Subcutaneous adipose tissue (tissue), 4 donors: ENCODE data around the gene TMEM184B. TPM values are rescaled to one million over a fixed set of nuclear protein-coding genes. Genes with fewer than 3 reads are reported as not detected.

Source experiments
- CTCF ChIP-seq: fragments of 450-650 bp; IDR thresholded peaks from one replicate; pipeline ENCODE4 v1.5.1; 2016; ENCODE audit warnings: low read depth, mild to moderate bottlenecking, control low read depth, antibody characterized with exemption, moderate library complexity
- total RNA-seq, 4 donors: library from RNA; depleted of rRNA; stranded (reverse); fragments of >200 nt; gene quantifications; one replicate each; pipeline ENCODE4 v1.1.0, GENCODE V29; 2016

TMEM184B gene
- total RNA-seq, 4 donors from 2014 or later = 23.6 to 105 (median 41.4) TPM

GRCh38 chr22:38187413-38188212, 85.2 kb downstream of the TMEM184B start:
- no peak for TF ChIP-seq CTCF

GRCh38 chr22:38186429-38186828, 86.4 kb downstream of the TMEM184B start:
- TF ChIP-seq CTCF = no peak

- TF ChIP-seq CTCF = no peak
These were observed 88.0 kb downstream of the TMEM184B start for GRCh38 chr22:38184788-38185187.

GRCh38 chr22:38181453-38182200, 91.2 kb downstream of the TMEM184B start, which contains the start of gene PLA2G6:
Gene PLA2G6 (minus strand): TSS chr22:38181830. CDS start chr22:38169426, 12,404 bp downstream.
- no peak for TF ChIP-seq CTCF

- TF ChIP-seq CTCF = no peak
These were observed 91.9 kb downstream of the TMEM184B start for GRCh38 chr22:38180841-38181452.

- TF ChIP-seq CTCF = no peak
These were observed 94.7 kb downstream of the TMEM184B start for GRCh38 chr22:38177926-38178604.
